GM12873 (cell line): ENCODE measurements around the gene ABCC5.

Experiments
- CTCF ChIP-seq: IDR thresholded peaks from 2 replicates; pipeline ENCODE4 v1.5.1; 2012; ENCODE audit warnings: low read depth, mild to moderate bottlenecking, moderate library complexity, low read length, control low read depth; ENCODE audit not compliant: insufficient read depth; ENCODE audit errors: missing control alignments

ABCC5 gene

GRCh38 chr3:184017672-184018423, at the start of gene ABCC5:
ABCC5 (minus strand) TSS chr3:184017884; CDS start chr3:184014392, 3,492 bp downstream.
- no peak for TF ChIP-seq CTCF

- TF ChIP-seq CTCF: no peak
These were observed 48.5 kb upstream of the ABCC5 start for GRCh38 chr3:184066211-184066610.

- no peak for TF ChIP-seq CTCF
These were observed 45.0 kb upstream of the ABCC5 start for GRCh38 chr3:184062637-184063036.

- TF ChIP-seq CTCF: no peak
These were observed 41.7 kb upstream of the ABCC5 start for GRCh38 chr3:184059424-184059823.

- TF ChIP-seq CTCF: no peak
These were observed 40.3 kb upstream of the ABCC5 start for GRCh38 chr3:184058029-184058428.

GRCh38 chr3:184052767-184053166, 35.1 kb upstream of the ABCC5 start, which contains the start of gene HTR3C:
HTR3C (plus strand) TSS chr3:184053047; CDS start chr3:184053081, 34 bp downstream.
- TF ChIP-seq CTCF: no peak

GRCh38 chr3:184050217-184050847, 32.6 kb upstream of the ABCC5 start:
- no peak for TF ChIP-seq CTCF
